GM21619 (cell line): ENCODE data around the gene BCAS3.

ENCODE experiments used
- ATAC-seq: cut with Tn5 transposase; IDR thresholded peaks from one replicate; pipeline ENCODE4 v1.9.1; 2021; ENCODE audit not compliant: unreplicated experiment

The BCAS3 gene

DNA sequence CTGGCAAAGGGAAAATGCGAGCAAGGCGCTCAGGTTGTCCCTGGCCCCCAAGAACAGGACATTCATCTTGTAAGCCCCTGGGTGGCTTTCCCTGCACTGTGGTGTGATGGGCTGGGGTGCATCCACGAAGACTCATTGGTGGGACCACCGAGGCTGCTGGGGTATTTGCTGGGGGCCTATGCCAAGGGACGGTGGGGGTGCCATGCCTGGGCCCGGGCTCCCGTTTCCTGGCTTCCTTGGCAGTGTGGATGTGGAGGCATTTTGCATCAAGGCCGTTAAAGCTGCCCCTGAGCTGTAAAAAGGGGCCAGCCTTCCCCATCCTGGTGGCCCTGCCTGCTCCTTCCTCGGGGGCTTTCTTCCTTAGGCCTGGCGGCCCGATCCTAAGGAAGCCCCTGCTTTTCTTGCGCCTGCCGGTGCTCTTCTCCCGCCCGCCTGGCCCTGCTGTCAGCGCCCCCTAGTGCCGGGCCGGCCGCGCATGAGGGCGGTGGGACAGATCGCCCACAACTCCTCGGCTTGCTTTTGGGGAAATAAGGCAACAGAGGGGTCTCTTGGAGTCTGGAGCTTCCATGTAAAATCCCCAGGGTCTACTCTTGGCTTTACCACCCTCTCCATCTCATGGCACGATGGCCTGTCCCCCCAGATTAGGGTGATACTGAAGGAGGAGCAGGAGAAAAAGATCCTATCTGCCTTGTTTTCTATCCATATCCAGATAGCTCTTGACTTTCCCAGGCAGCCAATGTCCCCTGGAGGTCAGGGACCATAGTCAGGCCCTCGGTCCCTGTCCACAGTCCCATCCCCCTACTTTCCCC lies 712.2 kb downstream of the BCAS3 start:
- ATAC-seq: no peak

DNA sequence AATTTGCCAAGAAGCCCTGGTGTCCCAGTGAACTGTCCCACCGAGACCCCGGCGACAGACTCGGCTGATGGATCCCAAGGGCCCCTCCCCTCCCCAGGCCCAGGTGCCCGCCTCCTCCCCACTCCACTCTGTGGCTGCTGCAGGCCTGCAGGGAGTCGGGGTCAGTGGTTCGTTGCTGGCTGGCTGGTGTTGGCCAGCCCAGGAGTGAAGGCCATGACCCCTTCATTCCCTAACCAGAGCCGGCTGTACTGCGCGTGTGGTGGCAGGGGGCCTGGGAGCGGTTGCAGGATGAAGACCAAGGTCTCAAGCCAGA lies 712.8 kb downstream of the BCAS3 start:
- no peak for ATAC-seq

- ATAC-seq: no peak
Measured at GRCh38 chr17:61391595-61392291, 714.1 kb downstream of the BCAS3 start.

GRCh38 chr17:61392679-61393078 lies 715.0 kb downstream of the BCAS3 start:
- ATAC-seq: no peak

GRCh38 chr17:61393550-61393903 lies 715.9 kb downstream of the BCAS3 start:
- no peak for ATAC-seq

- no peak for ATAC-seq
Measured at GRCh38 chr17:61393904-61394629, 716.4 kb downstream of the BCAS3 start.

- ATAC-seq: no peak
Measured at GRCh38 chr17:61394630-61395408, 717.2 kb downstream of the BCAS3 start.

DNA sequence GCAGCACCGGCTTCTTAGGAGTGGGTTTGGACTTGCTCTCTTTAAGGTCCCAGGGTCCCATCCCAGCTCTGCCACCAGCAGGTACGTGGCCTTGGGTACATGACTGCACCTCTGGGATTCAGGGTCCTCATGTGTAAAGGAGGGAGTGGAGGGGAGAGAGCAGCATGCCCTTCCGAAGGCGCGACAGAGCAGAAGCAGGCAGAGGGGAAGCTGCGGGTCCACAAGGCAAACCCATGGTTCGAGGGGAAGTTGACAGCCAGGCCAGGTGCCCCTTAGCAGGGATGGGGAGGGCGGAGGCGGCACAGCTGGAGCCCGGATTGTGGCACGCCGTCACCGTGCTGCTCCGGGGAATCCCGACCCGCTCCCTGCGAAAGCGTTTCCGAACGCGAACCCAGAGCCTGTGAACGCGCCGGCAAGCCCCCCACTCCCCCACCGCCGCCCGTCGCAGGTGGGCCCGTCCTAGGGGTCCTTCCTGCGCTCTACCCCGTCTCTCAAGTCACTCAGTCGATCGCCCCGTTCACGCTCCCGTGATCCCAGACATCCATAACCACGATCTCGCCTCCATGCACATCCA lies 717.8 kb downstream of the BCAS3 start:
- no peak for ATAC-seq

- no peak for ATAC-seq
Measured at GRCh38 chr17:61395983-61396585, 718.4 kb downstream of the BCAS3 start.

- ATAC-seq: no peak
Measured at GRCh38 chr17:61396586-61397085, 719.0 kb downstream of the BCAS3 start.

DNA sequence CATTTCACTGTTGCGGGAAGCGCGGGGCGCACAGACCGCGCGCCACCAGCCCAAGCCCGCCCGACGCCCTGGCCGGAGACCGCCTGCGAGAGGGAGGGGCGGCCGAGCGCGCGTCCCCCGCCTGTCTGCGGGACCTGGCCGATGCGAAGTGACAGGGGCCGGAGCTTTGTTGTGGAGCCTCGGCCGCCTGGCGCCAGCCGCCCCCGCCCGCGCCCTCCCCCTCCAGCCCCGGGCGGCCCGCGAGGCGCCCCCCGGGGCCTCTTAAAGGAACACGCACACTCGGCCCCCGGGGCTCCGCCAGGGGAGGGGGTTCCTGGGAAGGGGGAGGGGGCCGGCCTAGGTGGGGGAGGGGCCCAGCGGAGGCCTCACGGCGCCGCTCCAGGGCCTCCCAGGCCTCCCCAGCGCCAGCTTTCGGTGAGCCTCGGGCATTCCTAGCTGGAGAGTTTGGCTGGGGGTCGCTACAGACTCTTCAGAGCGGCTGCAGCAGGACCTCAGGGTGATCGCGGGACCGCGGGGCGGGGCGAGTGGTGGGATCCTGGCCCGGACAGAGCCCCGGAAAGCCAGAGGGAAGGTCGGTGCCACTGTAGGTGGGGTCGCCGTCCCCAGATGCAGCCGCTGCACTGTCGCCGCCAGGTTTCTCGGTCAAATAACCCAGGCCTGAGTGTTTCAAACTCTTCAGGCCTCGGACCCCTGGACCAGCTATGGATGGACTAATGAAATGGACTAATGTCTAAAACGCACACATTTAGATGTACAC lies 719.6 kb downstream of the BCAS3 start:
- ATAC-seq: no peak

GRCh38 chr17:61398721-61399130 lies 721.1 kb downstream of the BCAS3 start:
- ATAC-seq: no peak

- ATAC-seq: no peak
Measured at GRCh38 chr17:61399131-61400065, 721.7 kb downstream of the BCAS3 start, which contains the start of gene TBX2. Gene TBX2 (plus strand): TSS chr17:61399843. CDS start chr17:61400177, 334 bp downstream.

DNA sequence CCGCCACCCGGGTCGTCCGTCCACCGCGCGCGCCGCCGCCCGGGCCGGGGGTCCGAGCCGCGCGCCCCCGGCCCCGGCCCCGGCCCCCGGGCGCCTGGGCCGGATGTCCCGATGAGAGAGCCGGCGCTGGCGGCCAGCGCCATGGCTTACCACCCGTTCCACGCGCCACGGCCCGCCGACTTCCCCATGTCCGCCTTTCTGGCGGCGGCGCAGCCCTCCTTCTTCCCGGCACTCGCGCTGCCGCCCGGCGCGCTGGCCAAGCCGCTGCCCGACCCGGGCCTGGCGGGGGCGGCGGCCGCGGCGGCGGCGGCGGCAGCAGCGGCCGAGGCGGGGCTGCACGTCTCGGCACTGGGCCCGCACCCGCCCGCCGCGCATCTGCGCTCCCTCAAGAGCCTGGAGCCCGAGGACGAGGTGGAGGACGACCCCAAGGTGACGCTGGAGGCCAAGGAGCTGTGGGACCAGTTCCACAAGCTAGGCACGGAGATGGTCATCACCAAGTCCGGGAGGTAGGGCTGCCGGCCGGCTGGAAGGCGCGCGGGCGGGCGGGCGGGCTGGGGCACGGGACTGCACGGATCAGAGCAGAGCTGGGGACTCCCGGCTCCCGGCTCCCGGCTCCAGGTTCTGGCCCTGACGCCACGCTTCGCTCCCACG lies 722.5 kb downstream of the BCAS3 start:
- no peak for ATAC-seq

DNA sequence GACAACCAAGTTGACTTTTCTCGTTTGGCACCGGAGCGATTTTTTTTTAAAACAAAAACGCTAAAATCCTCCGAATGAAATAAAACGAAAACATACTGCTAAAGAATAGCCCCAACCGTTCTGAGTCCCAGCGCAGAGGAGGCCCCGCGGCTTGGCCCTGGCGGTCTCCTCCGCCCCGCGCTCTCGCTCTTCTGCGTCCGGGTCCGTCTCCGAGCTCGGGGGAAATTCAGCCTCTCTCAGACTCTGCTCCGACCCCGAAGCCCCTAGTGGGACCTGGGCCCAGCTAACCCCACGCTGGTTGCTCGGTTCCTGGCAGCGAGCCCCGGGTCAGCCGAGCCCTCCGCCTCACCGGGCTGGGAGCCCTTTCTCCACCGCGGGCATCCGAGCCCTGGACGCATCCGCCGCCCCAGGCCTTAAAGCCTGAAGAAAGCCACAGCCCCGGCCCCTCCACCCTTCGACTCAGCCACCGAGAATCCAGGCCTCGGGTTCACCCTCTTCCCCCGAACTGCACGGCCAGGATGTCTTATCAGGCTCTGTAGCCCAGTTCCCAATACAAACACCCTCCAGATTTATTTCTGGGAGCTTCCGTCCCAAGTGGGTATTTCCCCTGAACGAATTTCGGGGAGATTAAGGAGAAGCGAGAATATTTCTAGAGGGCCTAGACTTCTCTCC lies 723.2 kb downstream of the BCAS3 start:
- ATAC-seq: no peak

DNA sequence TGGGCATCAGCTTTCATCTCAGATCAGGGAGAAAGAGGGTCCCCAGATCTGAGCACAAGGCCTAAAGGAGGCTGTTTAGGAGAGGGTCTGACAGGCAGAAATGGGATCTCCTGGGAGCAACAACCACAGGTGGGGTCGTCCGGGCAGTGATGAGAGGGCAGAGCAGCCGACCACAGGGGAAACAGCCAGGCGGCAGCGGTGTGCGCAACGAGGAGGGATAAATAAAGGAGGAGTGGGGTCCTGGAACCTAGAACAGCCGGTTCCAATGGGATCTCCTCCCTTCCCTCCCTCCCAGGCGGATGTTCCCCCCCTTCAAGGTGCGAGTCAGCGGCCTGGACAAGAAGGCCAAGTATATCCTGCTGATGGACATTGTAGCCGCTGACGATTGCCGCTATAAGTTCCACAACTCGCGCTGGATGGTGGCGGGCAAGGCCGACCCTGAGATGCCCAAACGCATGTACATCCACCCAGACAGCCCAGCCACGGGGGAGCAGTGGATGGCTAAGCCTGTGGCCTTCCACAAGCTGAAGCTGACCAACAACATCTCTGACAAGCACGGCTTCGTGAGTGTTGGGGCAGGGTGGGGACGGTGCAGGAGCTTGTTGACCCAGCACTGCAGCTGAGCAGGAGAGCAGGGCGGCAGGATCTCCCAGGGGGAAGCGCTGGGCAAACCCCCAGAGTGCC lies 723.9 kb downstream of the BCAS3 start:
- no peak for ATAC-seq

DNA sequence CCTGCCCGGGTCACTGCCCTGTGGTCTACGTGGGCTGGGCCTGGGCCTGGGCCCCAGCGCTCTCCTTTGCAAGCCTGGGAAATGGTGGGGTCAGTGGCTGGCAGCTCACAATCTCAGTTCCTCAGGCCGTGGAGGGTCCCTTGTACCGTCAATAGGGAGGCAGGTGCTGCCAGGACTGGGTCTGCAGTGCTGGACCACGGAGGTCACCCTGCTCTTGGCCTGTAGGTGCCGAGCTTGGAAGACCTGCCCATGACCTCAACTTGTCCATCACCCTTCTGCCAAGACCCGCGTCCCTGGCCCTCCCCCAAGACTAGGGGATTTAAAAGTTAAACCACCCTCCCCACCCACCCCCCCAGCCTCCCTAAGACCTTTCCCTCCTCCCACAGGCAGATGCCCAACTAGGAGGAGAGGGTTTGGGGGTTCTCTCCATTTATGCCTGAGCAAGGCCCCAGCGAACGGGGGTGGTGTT lies 724.5 kb downstream of the BCAS3 start:
- no peak for ATAC-seq
